Measurements from ENCODE around the gene MYH4. TPM values are rescaled to one million over a fixed set of nuclear protein-coding genes. Genes with fewer than 3 reads are reported as not detected.

Gene MYH4
- polyA plus RNA-seq, 4 donors = 0.05 to 0.19 (median 0.19) TPM; not detected in 1

- no peak for DNase-seq (ENCODE audit: low read depth in 4 of 4, low spot score in 3 of 4)
These were observed 47.3 kb downstream of the MYH4 start, which contains the start of gene MYH8 for GRCh38 chr17:10421900-10422542. MYH8 (minus strand) TSS chr17:10421950; CDS start chr17:10420227, 1,723 bp downstream.

GRCh38 chr17:10421211-10421610 lies 48.1 kb downstream of the MYH4 start:
- no peak for DNase-seq (ENCODE audit: low read depth in 4 of 4, low spot score in 3 of 4)

GRCh38 chr17:10420811-10421210 lies 48.5 kb downstream of the MYH4 start:
- DNase-seq (ENCODE audit: low read depth in 4 of 4, low spot score in 3 of 4) = no peak

- no peak for DNase-seq (ENCODE audit: low read depth in 4 of 4, low spot score in 3 of 4)
These were observed 51.9 kb downstream of the MYH4 start for GRCh38 chr17:10417431-10417830.

- no peak for DNase-seq (ENCODE audit: low read depth in 4 of 4, low spot score in 3 of 4)
These were observed 54.2 kb downstream of the MYH4 start for GRCh38 chr17:10415161-10415560.

- DNase-seq (ENCODE audit: low read depth in 4 of 4, low spot score in 3 of 4) = no peak
These were observed 65.8 kb downstream of the MYH4 start for GRCh38 chr17:10403589-10403988.

GRCh38 chr17:10398352-10398751 lies 71.0 kb downstream of the MYH4 start:
- DNase-seq (ENCODE audit: low read depth in 4 of 4, low spot score in 3 of 4) = no peak

- DNase-seq (ENCODE audit: low read depth in 4 of 4, low spot score in 3 of 4) = no peak
These were observed 72.7 kb downstream of the MYH4 start for GRCh38 chr17:10396524-10397163.

GRCh38 chr17:10394201-10394887 lies 75.0 kb downstream of the MYH4 start:
- no peak for DNase-seq (ENCODE audit: low read depth in 4 of 4, low spot score in 3 of 4)

Other genes starting within 250 kb of the MYH4 start
- gene MYH13, start 96.6 kb downstream of the MYH4 start, polyA plus RNA-seq (ENCODE audit: insufficient read length in 4 of 4) = under 1 TPM; 0.06 to 0.27 (median 0.12) TPM
- gene MYH8, start 47.6 kb downstream of the MYH4 start, polyA plus RNA-seq (ENCODE audit: insufficient read length in 4 of 4) = under 1 TPM; 0.31 to 0.79 (median 0.63) TPM
- under 1 TPM in 2 of 4 donors, not detected in 2; 0.04 TPM for gene MYH1, start 49.0 kb upstream of the MYH4 start, polyA plus RNA-seq (ENCODE audit: insufficient read length in 4 of 4)
- under 1 TPM in 2 of 4 donors, not detected in 2; 0.06 to 0.15 TPM for gene MYH2, start 80.1 kb upstream of the MYH4 start, polyA plus RNA-seq (ENCODE audit: insufficient read length in 4 of 4)
- 1 to 10 TPM; 1.9 to 5.8 (median 2.4) TPM for gene MYH3, start 187.8 kb upstream of the MYH4 start, polyA plus RNA-seq (ENCODE audit: insufficient read length in 4 of 4)
- 10 to 100 TPM; 29.4 to 41.8 (median 38.4) TPM for gene SCO1, start 228.0 kb upstream of the MYH4 start, polyA plus RNA-seq (ENCODE audit: insufficient read length in 4 of 4)
- gene ADPRM, start 228.0 kb upstream of the MYH4 start, polyA plus RNA-seq (ENCODE audit: insufficient read length in 4 of 4) = 10 to 100 TPM; 16.8 to 18.4 (median 18.1) TPM

Data from left renal pelvis (tissue), 4 donors.